ENCODE data around the gene QSOX2.

DNA sequence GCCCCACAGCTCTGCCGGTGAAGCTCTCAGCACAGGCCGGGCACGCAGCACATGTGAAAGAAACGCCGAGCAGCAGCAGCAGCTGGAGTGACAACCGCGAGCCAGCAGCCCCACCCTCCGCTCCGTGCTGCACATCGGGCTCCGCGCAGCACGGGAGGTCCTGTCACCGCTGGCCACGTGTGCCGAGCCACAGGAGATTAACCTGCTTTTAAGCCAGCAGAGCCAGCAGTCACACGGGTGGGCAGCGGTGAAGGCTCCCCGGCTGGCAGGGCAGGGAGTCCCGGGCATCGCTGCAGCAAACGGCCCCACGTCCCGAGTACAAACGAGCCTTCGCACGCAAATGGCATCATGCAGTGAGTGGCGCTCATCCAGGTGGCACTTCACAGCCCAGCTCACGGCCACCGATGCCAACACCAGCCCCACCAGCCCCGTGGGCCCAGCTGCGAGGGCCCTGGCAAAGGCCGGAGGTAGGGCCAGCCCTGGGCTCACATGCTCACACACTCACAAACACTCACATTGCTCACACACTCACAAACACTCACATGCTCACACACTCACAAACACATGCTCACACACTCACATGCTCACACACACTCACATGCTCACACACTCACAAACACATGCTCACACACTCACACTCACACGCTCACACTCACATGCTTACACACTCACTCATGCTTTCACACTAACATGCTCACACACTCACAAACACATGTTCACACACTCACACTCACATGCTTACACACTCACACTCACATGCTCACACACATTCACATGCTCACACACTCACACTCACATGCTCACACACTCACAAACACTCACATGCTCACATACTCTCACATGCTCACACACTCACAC is 47.2 kb upstream of the QSOX2 start:
- TF ChIP-seq, protein P1, sequence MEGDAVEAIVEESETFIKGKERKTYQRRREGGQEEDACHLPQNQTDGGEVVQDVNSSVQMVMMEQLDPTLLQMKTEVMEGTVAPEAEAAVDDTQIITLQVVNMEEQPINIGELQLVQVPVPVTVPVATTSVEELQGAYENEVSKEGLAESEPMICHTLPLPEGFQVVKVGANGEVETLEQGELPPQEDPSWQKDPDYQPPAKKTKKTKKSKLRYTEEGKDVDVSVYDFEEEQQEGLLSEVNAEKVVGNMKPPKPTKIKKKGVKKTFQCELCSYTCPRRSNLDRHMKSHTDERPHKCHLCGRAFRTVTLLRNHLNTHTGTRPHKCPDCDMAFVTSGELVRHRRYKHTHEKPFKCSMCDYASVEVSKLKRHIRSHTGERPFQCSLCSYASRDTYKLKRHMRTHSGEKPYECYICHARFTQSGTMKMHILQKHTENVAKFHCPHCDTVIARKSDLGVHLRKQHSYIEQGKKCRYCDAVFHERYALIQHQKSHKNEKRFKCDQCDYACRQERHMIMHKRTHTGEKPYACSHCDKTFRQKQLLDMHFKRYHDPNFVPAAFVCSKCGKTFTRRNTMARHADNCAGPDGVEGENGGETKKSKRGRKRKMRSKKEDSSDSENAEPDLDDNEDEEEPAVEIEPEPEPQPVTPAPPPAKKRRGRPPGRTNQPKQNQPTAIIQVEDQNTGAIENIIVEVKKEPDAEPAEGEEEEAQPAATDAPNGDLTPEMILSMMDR (IDR thresholded peaks at IDR 0.05; ENCODE audit: low read length): no peak
- no peak for TF ChIP-seq EZH2 (IDR thresholded peaks at IDR 0.05; ENCODE audit: borderline replicate concordance, low read length)
